Trophoblast cell (in vitro differentiated cells and primary cell): ENCODE measurements around the gene SLITRK2. TPM values are rescaled to one million over a fixed set of nuclear protein-coding genes. Genes with fewer than 3 reads are reported as not detected.

Experiments
- DNase-seq, 2 donors: peaks; one replicate each; pipeline ENCODE4 v3.0.0-alpha.2; 2016
- H2AFZ ChIP-seq: 2 replicates; pipeline ENCODE4 v1.6.1; 2013; ENCODE audit warnings: low read length, moderate library complexity, mild to moderate bottlenecking; ENCODE audit not compliant: insufficient read depth, poor library complexity
- H2AK5ac ChIP-seq: 2 replicates; pipeline ENCODE4 v1.6.1; 2013; ENCODE audit warnings: mild to moderate bottlenecking, low read length
- H2BK120ac ChIP-seq: 2 replicates; pipeline ENCODE4 v1.6.1; 2013; ENCODE audit warnings: low read length, mild to moderate bottlenecking, moderate library complexity; ENCODE audit not compliant: insufficient read depth, poor library complexity
- H2BK12ac ChIP-seq: 2 replicates; pipeline ENCODE4 v1.6.1; 2013; ENCODE audit warnings: mild to moderate bottlenecking, low read length, moderate library complexity
- H2BK5ac ChIP-seq: 2 replicates; pipeline ENCODE4 v1.6.1; 2013; ENCODE audit warnings: low read length, low read depth, moderate library complexity, mild to moderate bottlenecking; ENCODE audit not compliant: poor library complexity
- H3K14ac ChIP-seq: 2 replicates; pipeline ENCODE4 v1.6.1; 2013; ENCODE audit warnings: mild to moderate bottlenecking, low read length
- H3K18ac ChIP-seq: 2 replicates; pipeline ENCODE4 v1.6.1; 2013; ENCODE audit warnings: mild to moderate bottlenecking, low read length
- H3K23ac ChIP-seq: 2 replicates; pipeline ENCODE4 v1.6.1; 2013; ENCODE audit warnings: low read length
- H3K27ac ChIP-seq: 2 replicates; pipeline ENCODE4 v1.5.1; 2013; ENCODE audit warnings: low read depth, mild to moderate bottlenecking, inconsistent platforms, low read length, moderate library complexity
- H3K27me3 ChIP-seq: 2 replicates; pipeline ENCODE4 v1.6.1; 2013; ENCODE audit warnings: inconsistent platforms, mild to moderate bottlenecking, low read length, moderate library complexity; ENCODE audit not compliant: insufficient read depth
- H3K36me3 ChIP-seq, 2 experiments: 1 replicate in 1 of 2; 2 replicates in 1 of 2; pipeline ENCODE4 v1.6.1; 2013; ENCODE audit warnings: low read length in 2 of 2, mild to moderate bottlenecking in 2 of 2, moderate library complexity in 1 of 2; ENCODE audit not compliant: insufficient read depth in 2 of 2, control insufficient read depth in 1 of 2
- H3K4ac ChIP-seq: 2 replicates; pipeline ENCODE4 v1.6.1; 2013; ENCODE audit warnings: low read depth, mild to moderate bottlenecking, low read length, moderate library complexity
- H3K4me1 ChIP-seq, 2 experiments: 1 replicate in 1 of 2; 2 replicates in 1 of 2; pipeline ENCODE4 v1.6.1; 2013; ENCODE audit warnings: low read length in 2 of 2, mild to moderate bottlenecking in 2 of 2, moderate library complexity in 1 of 2; ENCODE audit not compliant: insufficient read depth in 2 of 2, control insufficient read depth in 1 of 2
- H3K4me2 ChIP-seq: 2 replicates; pipeline ENCODE4 v1.6.1; 2013; ENCODE audit warnings: inconsistent platforms, mild to moderate bottlenecking, low read length, moderate library complexity
- H3K4me3 ChIP-seq: 2 replicates; pipeline ENCODE4 v1.5.1; 2013; ENCODE audit warnings: mild to moderate bottlenecking, low read depth, low read length, inconsistent platforms
- H3K79me1 ChIP-seq: one replicate; pipeline ENCODE4 v1.6.1; 2013; ENCODE audit warnings: low read length
- H3K79me2 ChIP-seq: 2 replicates; pipeline ENCODE4 v1.6.1; 2013; ENCODE audit warnings: low read length, mild to moderate bottlenecking; ENCODE audit not compliant: control insufficient read depth, insufficient read depth, poor library complexity
- H3K9ac ChIP-seq: 2 replicates; pipeline ENCODE4 v1.6.1; 2013; ENCODE audit warnings: mild to moderate bottlenecking, low read length
- H3K9me3 ChIP-seq: 2 replicates; pipeline ENCODE4 v1.6.1; 2013; ENCODE audit warnings: low read depth, mild to moderate bottlenecking, control low read depth, inconsistent platforms, low read length; ENCODE audit not compliant: insufficient read depth
- H4K12ac ChIP-seq: 2 replicates; pipeline ENCODE4 v1.6.1; 2013; ENCODE audit warnings: low read depth, mild to moderate bottlenecking, low read length, moderate library complexity
- H4K8ac ChIP-seq: 2 replicates; pipeline ENCODE4 v1.6.1; 2013; ENCODE audit warnings: low read depth, mild to moderate bottlenecking, low read length, moderate library complexity
- H4K91ac ChIP-seq: one replicate; pipeline ENCODE4 v1.6.1; 2013; ENCODE audit warnings: low read depth, mild to moderate bottlenecking, low read length, moderate library complexity
- whole genome bisulfite sequencing: extraction: QIAGEN DNeasy Blood & Tissue Kit; methylation state at CpG from one replicate; pipeline ENCODE4 v1.1.7; 2013; ENCODE audit warnings: missing lambda C conversion rate; ENCODE audit not compliant: insufficient read length, insufficient coverage; ENCODE audit errors: extremely low coverage; 5-methylcytosine and 5-hydroxymethylcytosine counted together
- polyA plus RNA-seq: library from polyadenylated mRNA; stranded (reverse); fragments of 200-250 nt; gene quantifications from 2 replicates; pipeline ENCODE4 v1.2.3, GENCODE V29; 2013

SLITRK2 gene, protein sequence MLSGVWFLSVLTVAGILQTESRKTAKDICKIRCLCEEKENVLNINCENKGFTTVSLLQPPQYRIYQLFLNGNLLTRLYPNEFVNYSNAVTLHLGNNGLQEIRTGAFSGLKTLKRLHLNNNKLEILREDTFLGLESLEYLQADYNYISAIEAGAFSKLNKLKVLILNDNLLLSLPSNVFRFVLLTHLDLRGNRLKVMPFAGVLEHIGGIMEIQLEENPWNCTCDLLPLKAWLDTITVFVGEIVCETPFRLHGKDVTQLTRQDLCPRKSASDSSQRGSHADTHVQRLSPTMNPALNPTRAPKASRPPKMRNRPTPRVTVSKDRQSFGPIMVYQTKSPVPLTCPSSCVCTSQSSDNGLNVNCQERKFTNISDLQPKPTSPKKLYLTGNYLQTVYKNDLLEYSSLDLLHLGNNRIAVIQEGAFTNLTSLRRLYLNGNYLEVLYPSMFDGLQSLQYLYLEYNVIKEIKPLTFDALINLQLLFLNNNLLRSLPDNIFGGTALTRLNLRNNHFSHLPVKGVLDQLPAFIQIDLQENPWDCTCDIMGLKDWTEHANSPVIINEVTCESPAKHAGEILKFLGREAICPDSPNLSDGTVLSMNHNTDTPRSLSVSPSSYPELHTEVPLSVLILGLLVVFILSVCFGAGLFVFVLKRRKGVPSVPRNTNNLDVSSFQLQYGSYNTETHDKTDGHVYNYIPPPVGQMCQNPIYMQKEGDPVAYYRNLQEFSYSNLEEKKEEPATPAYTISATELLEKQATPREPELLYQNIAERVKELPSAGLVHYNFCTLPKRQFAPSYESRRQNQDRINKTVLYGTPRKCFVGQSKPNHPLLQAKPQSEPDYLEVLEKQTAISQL
- 0.01 TPM in 2 replicates for polyA plus RNA-seq

DNA sequence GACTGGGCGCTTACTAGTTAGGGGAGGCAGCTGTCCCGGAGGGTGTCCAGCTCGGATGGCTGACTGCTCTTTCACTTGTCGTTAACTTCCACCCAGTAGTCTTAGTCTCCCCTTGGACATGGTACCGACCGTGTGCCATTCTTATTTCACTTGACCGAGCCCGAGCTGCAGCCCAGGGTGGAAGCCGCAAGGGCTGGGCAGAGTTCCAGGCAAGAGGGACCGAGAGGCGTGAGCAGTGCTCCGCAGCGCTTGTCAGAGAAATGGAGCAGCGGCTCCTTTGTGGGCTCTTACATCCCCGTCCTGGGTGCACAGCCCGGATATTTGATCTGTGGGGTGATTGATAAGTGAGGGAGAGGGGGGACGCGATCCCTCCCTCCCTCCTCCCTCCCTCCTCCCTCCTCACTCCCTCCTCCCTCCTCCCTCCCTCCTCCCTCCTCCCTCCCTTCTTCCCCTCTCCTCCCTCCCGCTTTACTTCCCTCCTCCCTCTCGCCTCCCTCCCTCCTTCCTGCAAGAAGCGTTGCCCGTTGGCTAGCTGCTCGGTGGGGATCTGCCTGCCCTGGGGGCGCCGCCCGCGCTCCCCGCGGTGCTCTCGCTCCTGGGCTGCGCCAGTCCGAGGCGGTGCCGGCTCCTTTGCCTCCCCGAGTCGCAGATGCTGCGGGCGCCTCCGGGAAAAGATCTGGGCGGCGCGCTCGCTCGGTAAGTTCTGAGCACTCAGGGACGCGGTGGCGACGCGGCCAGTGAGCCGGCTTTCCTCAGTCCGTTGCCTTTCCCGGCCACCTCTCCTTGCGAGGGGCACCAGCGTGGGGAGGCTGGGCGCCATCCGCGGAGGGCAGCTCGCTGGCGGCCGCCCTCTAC, at the start of gene SLITRK2:
Gene SLITRK2 (plus strand): TSS at position 499 of the 855 bp plus-strand sequence. CDS start 4,597 bp downstream, outside the sequence.
- Histone ChIP-seq H2BK12ac (no peak within 1 kb of the TSS), H3K4ac (no peak within 1 kb of the TSS), H4K12ac (no peak within 1 kb of the TSS), H3K14ac (no peak within 1 kb of the TSS), H2BK120ac (no peak within 1 kb of the TSS), H2AFZ (peak within 1 kb of the TSS; percentile 27), H3K23ac (no peak within 1 kb of the TSS), H2AK5ac (no peak within 1 kb of the TSS), H2BK5ac (no peak within 1 kb of the TSS), H3K4me2 (peak within 1 kb of the TSS; percentile 66), H3K9me3 (no peaks in the 10 kb centered on the region), H3K18ac (no peak within 1 kb of the TSS), H3K4me1 (peaks cover 4 to 6% of the 10 kb centered on the region in 2 experiments), H3K27ac (no peak within 1 kb of the TSS), H3K4me3 (no peak within 1 kb of the TSS), H3K27me3 (peaks cover 29% of the 10 kb centered on the region), H4K91ac (no peak within 1 kb of the TSS), H3K79me1 (no peaks in the 10 kb centered on the region), H3K9ac (no peak within 1 kb of the TSS), H4K8ac (no peak within 1 kb of the TSS), H3K36me3 (no peaks in the 10 kb centered on the region), H3K79me2 (no peaks in the 10 kb centered on the region)
- DNase-seq, result no peak
- no CpG with 5 or more reads among the region's 60 CpGs for WGBS

DNA sequence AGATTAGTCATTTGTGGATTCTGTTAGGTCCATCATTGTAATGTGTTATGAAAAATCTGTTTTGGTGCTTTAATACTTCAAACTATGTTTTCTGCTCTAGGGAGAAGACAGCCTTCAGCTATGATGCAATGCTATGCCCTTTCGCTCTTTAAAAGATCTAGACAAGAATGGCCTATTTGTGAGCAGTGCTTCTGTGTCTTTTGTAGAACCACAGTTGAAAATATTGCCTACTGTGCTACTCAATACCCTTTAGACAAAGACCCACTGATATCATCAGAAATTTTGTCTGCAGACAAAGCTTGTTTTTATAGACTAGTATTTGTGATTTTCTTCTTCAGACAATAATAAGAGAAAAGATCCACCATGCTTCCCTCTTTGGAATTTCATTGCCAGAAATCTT, 44.6 kb upstream of the SLITRK2 start:
- H3K27me3 ChIP-seq, result no peaks in the 10 kb centered on the region
- H3K9ac ChIP-seq, result no peak overlapping the region
- no peak overlapping the region for H3K27ac ChIP-seq
- DNase-seq, result no peak
- no peaks in the 10 kb centered on the region for H3K36me3 ChIP-seq
- H2AK5ac ChIP-seq, result no peak overlapping the region
- no peak overlapping the region for H3K18ac ChIP-seq
- H4K12ac ChIP-seq, result no peak overlapping the region
- no peak overlapping the region for H3K14ac ChIP-seq
- no peak overlapping the region for H2BK12ac ChIP-seq
- no peaks in the 10 kb centered on the region for H3K4me1 ChIP-seq
- H3K4ac ChIP-seq, result no peak overlapping the region
- WGBS, result no CpG with 5 or more reads among the region's 1 CpG
- H3K9me3 ChIP-seq, result no peaks in the 10 kb centered on the region
- no peak overlapping the region for H3K4me2 ChIP-seq
- H2BK5ac ChIP-seq, result no peak overlapping the region
- H3K79me1 ChIP-seq, result no peaks in the 10 kb centered on the region
- H3K4me3 ChIP-seq, result no peak overlapping the region
- H2BK120ac ChIP-seq, result no peak overlapping the region
- no peak overlapping the region for H2AFZ ChIP-seq
- H4K8ac ChIP-seq, result no peak overlapping the region
- H3K23ac ChIP-seq, result no peak overlapping the region
- H4K91ac ChIP-seq, result no peak overlapping the region
- no peaks in the 10 kb centered on the region for H3K79me2 ChIP-seq

DNA sequence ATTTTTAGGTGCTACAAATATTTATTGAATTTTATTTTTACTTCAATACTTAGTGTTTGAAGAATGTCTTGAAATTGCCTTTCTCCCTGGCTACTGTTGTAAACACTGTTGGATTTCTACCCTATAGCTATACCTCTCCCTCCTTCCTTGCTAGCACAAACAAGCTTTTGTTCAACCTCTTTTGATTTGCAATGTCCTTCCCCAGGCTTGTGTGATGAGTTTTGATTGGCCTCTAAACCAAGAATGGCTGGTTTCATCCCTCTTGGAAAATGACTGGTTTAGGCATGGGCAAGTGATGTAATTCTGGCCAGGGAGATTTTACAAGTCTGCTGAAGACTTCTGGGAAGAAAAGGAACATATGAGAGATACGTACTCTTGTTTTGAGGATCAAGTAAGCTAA, 25.3 kb upstream of the SLITRK2 start:
- Histone ChIP-seq H3K9ac (no peak overlapping the region), H4K12ac (no peak overlapping the region), H3K23ac (no peak overlapping the region), H3K4me3 (no peak overlapping the region), H3K79me2 (no peaks in the 10 kb centered on the region), H3K4me1 (no peaks in the 10 kb centered on the region), H2AFZ (no peak overlapping the region), H3K9me3 (no peaks in the 10 kb centered on the region), H3K27me3 (no peaks in the 10 kb centered on the region), H3K4me2 (no peak overlapping the region), H2BK12ac (no peak overlapping the region), H4K8ac (no peak overlapping the region), H3K27ac (no peak overlapping the region), H2BK5ac (no peak overlapping the region), H3K14ac (no peak overlapping the region), H3K79me1 (no peaks in the 10 kb centered on the region), H3K4ac (no peak overlapping the region), H2AK5ac (no peak overlapping the region), H2BK120ac (no peak overlapping the region), H3K36me3 (no peaks in the 10 kb centered on the region), H3K18ac (no peak overlapping the region), H4K91ac (no peak overlapping the region)
- WGBS, result no CpG with 5 or more reads among the region's 1 CpG
- no peak for DNase-seq

DNA sequence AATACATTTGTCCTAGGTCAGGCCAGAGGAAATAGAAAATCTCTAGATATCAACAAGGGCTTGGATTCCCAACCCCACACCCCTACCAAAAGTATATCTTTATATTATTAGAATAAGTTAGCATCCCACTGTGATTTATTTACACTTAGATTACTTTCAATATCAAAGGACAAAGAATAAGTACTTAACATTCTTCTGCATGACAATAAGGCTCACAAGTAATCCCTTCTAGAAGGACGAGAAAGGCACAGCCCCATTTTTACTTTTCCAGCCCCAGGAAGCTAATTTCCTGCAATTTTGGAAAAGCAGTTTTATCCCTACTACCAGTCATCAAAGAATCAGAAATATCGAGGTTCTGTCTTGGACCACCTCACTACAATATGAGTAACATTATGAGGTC, 14.1 kb upstream of the SLITRK2 start:
- no peak overlapping the region for H4K91ac ChIP-seq
- DNase-seq, result no peak
- no peak overlapping the region for H3K18ac ChIP-seq
- no peak overlapping the region for H2AFZ ChIP-seq
- no peak overlapping the region for H3K9ac ChIP-seq
- no peak overlapping the region for H4K12ac ChIP-seq
- no peaks in the 10 kb centered on the region for H3K79me1 ChIP-seq
- no peak overlapping the region for H4K8ac ChIP-seq
- H3K79me2 ChIP-seq, result no peaks in the 10 kb centered on the region
- WGBS, result no CpG with 5 or more reads among the region's 2 CpGs
- no peak overlapping the region for H3K27ac ChIP-seq
- no peak overlapping the region for H2AK5ac ChIP-seq
- H3K9me3 ChIP-seq, result no peaks in the 10 kb centered on the region
- no peak overlapping the region for H3K4ac ChIP-seq
- H3K14ac ChIP-seq, result no peak overlapping the region
- H3K4me1 ChIP-seq, result no peaks in the 10 kb centered on the region
- H2BK5ac ChIP-seq, result no peak overlapping the region
- no peak overlapping the region for H3K4me3 ChIP-seq
- H3K27me3 ChIP-seq, result no peaks in the 10 kb centered on the region
- no peak overlapping the region for H3K4me2 ChIP-seq
- no peak overlapping the region for H2BK12ac ChIP-seq
- no peaks in the 10 kb centered on the region for H3K36me3 ChIP-seq
- H3K23ac ChIP-seq, result no peak overlapping the region
- no peak overlapping the region for H2BK120ac ChIP-seq
